Measurements from ENCODE around the gene IGFBP4.

IGFBP4 gene

DNA sequence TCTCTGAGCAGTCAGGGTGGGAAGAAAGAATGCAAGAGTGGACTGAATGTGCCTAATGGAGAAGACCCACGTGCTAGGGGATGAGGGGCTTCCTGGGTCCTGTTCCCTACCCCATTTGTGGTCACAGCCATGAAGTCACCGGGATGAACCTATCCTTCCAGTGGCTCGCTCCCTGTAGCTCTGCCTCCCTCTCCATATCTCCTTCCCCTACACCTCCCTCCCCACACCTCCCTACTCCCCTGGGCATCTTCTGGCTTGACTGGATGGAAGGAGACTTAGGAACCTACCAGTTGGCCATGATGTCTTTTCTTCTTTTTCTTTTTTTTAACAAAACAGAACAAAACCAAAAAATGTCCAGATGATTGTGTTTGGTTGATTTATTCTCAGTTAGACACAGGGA is 14.1 kb downstream of the IGFBP4 start:
- WGBS (ENCODE audit: extremely low coverage, insufficient coverage, insufficient read length): no CpG with 5 or more reads among the region's 3 CpGs

DNA sequence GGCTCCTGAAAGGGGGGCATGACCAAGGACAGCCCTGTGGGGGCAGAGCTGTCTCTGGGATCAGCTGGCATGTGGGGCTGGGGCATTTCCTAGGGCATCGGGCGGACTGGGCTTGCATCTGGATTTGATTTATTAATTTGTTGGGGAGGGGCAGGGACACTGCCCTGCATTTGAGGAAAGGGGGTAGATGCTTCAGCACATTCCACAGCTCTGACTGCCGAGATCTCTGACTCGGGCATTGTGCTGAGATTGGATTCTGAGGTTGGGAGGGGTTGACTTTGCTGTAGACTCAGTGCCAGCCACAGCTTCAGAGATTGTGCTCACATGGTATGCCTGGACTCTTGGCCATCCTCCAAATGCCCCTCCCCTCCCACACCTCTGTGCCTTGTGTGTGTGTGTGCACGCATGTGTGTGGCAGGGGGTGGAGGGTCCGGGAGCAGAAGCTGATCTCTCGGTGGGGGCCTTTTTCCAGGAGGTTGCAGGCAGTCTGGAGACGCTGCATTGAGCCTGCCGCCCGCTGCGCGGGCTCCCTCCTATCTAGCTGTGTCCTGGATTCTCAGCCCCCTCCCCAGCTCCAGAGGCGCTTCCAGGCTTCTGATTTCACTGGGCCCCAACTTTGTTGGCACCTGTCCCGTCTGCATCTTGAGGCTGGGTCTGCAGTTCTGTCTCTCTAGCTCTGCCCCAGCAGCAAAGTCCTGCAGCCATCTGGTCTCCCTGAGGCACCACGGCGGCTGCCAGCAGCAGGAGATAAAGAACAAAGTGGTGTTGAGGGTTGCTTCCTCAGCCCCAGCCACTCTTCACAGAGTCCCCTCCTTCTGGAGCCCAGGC is 14.9 kb downstream of the IGFBP4 start:
- Histone ChIP-seq H4K91ac (ENCODE audit: low read depth, low read length) (no peak overlapping the region), H4K8ac (ENCODE audit: low read depth, low read length) (no peak overlapping the region), H3K27me3 (ENCODE audit: insufficient read depth, low read length) (no peaks in the 10 kb centered on the region), H3K79me1 (ENCODE audit: low read length) (no peaks in the 10 kb centered on the region), H2BK120ac (ENCODE audit: insufficient read depth, low read length, poor library complexity) (no peak overlapping the region), H3K4me2 (ENCODE audit: low read length) (no peak overlapping the region), H3K23ac (ENCODE audit: low read length) (no peak overlapping the region), H3K36me3 (ENCODE audit: control insufficient read depth in 1 of 2, insufficient read depth in 2 of 2, low read length in 2 of 2) (peaks cover 18 to 21% of the 10 kb centered on the region in 2 experiments), H3K4me1 (ENCODE audit: control insufficient read depth in 1 of 2, insufficient read depth in 2 of 2, low read length in 2 of 2) (no peaks in the 10 kb centered on the region), H3K18ac (ENCODE audit: low read length) (no peak overlapping the region), H3K14ac (ENCODE audit: low read length) (no peak overlapping the region), H3K4ac (ENCODE audit: low read depth, low read length) (no peak overlapping the region), H2AK5ac (ENCODE audit: low read length) (no peak overlapping the region), H3K9ac (ENCODE audit: low read length) (no peak overlapping the region), H2BK5ac (ENCODE audit: low read depth, low read length, poor library complexity) (no peak overlapping the region), H2AFZ (ENCODE audit: insufficient read depth, low read length, poor library complexity) (no peak overlapping the region), H3K79me2 (ENCODE audit: control insufficient read depth, insufficient read depth, low read length, poor library complexity) (no peaks in the 10 kb centered on the region), H3K27ac (ENCODE audit: low read depth, low read length) (no peak overlapping the region), H2BK12ac (ENCODE audit: low read length) (no peak overlapping the region), H3K4me3 (ENCODE audit: low read depth, low read length) (no peak overlapping the region), H3K9me3 (ENCODE audit: insufficient read depth, low read depth, low read length) (peaks cover 3% of the 10 kb centered on the region), H4K12ac (ENCODE audit: low read depth, low read length) (no peak overlapping the region)
- WGBS (ENCODE audit: extremely low coverage, insufficient coverage, insufficient read length): no CpG with 5 or more reads among the region's 16 CpGs
- DNase-seq: no peak

More for the DNA sequence above, 14.1 kb downstream of the IGFBP4 start:
- H2AFZ ChIP-seq (ENCODE audit: insufficient read depth, low read length, poor library complexity): no peak overlapping the region
- H3K4me1 ChIP-seq (ENCODE audit: control insufficient read depth in 1 of 2, insufficient read depth in 2 of 2, low read length in 2 of 2): no peaks in the 10 kb centered on the region
- H3K36me3 ChIP-seq (ENCODE audit: control insufficient read depth in 1 of 2, insufficient read depth in 2 of 2, low read length in 2 of 2): peaks cover 20 to 25% of the 10 kb centered on the region in 2 experiments
- no peaks in the 10 kb centered on the region for H3K27me3 ChIP-seq (ENCODE audit: insufficient read depth, low read length)
- no peak overlapping the region for H2BK12ac ChIP-seq (ENCODE audit: low read length)
- no peak overlapping the region for H2AK5ac ChIP-seq (ENCODE audit: low read length)
- no peak for DNase-seq
- no peak overlapping the region for H2BK120ac ChIP-seq (ENCODE audit: insufficient read depth, low read length, poor library complexity)
- H3K23ac ChIP-seq (ENCODE audit: low read length): no peak overlapping the region
- H3K9ac ChIP-seq (ENCODE audit: low read length): no peak overlapping the region
- H4K91ac ChIP-seq (ENCODE audit: low read depth, low read length): no peak overlapping the region
- H3K4me2 ChIP-seq (ENCODE audit: low read length): no peak overlapping the region
- H3K27ac ChIP-seq (ENCODE audit: low read depth, low read length): no peak overlapping the region
- no peak overlapping the region for H3K18ac ChIP-seq (ENCODE audit: low read length)
- H3K4ac ChIP-seq (ENCODE audit: low read depth, low read length): no peak overlapping the region
- no peak overlapping the region for H4K8ac ChIP-seq (ENCODE audit: low read depth, low read length)
- no peaks in the 10 kb centered on the region for H3K79me2 ChIP-seq (ENCODE audit: control insufficient read depth, insufficient read depth, low read length, poor library complexity)
- no peak overlapping the region for H3K14ac ChIP-seq (ENCODE audit: low read length)
- peaks cover 3% of the 10 kb centered on the region for H3K9me3 ChIP-seq (ENCODE audit: insufficient read depth, low read depth, low read length)
- no peak overlapping the region for H3K4me3 ChIP-seq (ENCODE audit: low read depth, low read length)
- no peak overlapping the region for H4K12ac ChIP-seq (ENCODE audit: low read depth, low read length)
- no peaks in the 10 kb centered on the region for H3K79me1 ChIP-seq (ENCODE audit: low read length)
- H2BK5ac ChIP-seq (ENCODE audit: low read depth, low read length, poor library complexity): no peak overlapping the region

DNA sequence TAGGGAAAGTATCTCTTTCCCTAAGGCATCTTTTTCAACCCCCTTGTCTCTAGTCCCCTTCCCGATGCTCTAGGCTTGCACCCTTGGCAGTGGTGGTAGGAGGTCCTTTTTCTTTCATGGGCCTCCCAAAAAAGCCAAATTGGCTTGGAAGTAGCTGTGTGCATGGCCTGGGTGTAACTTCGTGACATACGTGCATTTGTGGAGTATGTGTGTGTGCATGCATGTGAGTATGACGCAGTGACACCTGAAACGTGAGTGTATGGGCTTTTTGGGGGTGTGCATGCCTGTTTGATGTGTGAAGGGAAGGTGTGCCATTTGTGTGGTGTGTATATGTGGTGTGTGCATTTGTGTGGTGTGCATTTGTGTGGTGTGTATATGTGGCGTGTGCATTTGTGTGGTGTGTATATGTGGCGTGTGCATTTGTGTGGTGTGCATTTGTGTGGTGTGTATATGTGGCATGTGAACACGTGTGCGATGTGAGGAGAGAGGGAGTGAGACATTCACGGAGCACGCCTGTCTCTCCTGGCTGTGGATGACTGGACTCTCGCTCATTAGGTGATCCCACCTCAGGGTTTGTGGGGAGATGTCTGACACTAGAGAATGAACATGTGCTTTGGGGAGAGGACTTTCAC is 15.7 kb downstream of the IGFBP4 start:
- Histone ChIP-seq H3K9me3 (ENCODE audit: insufficient read depth, low read depth, low read length) (peaks cover 3% of the 10 kb centered on the region), H3K79me1 (ENCODE audit: low read length) (no peaks in the 10 kb centered on the region), H2BK120ac (ENCODE audit: insufficient read depth, low read length, poor library complexity) (no peak overlapping the region), H4K91ac (ENCODE audit: low read depth, low read length) (no peak overlapping the region), H2BK5ac (ENCODE audit: low read depth, low read length, poor library complexity) (no peak overlapping the region), H3K4me3 (ENCODE audit: low read depth, low read length) (no peak overlapping the region), H4K8ac (ENCODE audit: low read depth, low read length) (no peak overlapping the region), H3K9ac (ENCODE audit: low read length) (no peak overlapping the region), H3K79me2 (ENCODE audit: control insufficient read depth, insufficient read depth, low read length, poor library complexity) (no peaks in the 10 kb centered on the region), H3K14ac (ENCODE audit: low read length) (no peak overlapping the region), H3K23ac (ENCODE audit: low read length) (no peak overlapping the region), H3K4me1 (ENCODE audit: control insufficient read depth in 1 of 2, insufficient read depth in 2 of 2, low read length in 2 of 2) (no peaks in the 10 kb centered on the region), H2AK5ac (ENCODE audit: low read length) (no peak overlapping the region), H3K18ac (ENCODE audit: low read length) (no peak overlapping the region), H3K4me2 (ENCODE audit: low read length) (no peak overlapping the region), H3K36me3 (ENCODE audit: control insufficient read depth in 1 of 2, insufficient read depth in 2 of 2, low read length in 2 of 2) (peaks cover 14 to 17% of the 10 kb centered on the region in 2 experiments), H3K27ac (ENCODE audit: low read depth, low read length) (no peak overlapping the region), H3K4ac (ENCODE audit: low read depth, low read length) (no peak overlapping the region), H2AFZ (ENCODE audit: insufficient read depth, low read length, poor library complexity) (no peak overlapping the region), H4K12ac (ENCODE audit: low read depth, low read length) (no peak overlapping the region), H3K27me3 (ENCODE audit: insufficient read depth, low read length) (no peaks in the 10 kb centered on the region), H2BK12ac (ENCODE audit: low read length) (no peak overlapping the region)
- no peak for DNase-seq
- WGBS (ENCODE audit: extremely low coverage, insufficient coverage, insufficient read length): no CpG with 5 or more reads among the region's 12 CpGs

DNA sequence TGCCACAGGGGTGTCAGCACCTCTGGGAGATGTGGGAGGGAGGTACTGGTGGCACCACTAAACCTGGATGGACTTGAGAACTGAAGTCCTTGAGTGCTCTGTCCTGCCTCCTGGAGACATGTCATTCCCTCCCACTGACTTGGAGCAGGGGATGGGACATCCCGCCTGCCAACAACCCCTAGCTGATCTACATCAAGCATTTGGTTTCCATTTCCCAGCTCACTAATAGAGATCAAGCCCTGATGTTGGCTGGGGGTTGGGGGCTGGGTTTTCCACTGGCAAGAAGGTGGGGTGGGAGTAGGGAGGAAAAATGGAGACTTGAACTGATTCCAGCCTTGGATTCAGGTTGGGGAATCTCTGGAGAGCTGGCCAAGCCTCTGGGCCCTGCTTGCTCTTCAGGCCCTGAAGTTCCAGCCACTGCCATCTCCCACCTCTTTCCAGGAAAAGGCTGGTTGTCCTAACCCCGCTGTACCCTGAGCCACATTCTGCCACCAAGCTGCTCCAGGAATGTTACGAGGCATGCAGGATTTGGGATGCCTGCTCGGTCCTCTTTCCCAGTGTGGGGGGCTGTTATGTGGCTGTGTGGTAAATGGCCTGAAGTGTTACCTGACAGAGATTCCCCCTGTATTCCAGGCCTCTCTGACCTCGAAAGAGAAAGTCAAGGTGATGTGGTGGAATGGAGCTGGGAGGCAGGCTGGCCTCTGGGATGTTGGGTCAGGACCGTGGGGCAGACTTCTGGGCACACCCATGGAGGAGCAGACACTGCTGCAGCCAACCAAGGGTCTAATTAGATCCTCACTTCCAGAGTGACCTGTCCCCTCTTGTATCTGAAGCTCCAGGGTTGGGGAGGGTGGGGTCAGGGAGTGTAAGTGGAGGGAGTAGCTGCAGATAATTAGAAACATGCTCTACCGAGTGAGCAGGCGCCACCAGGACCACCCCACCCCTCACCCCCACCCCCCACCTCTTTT is 16.7 kb downstream of the IGFBP4 start:
- Histone ChIP-seq H3K4me3 (ENCODE audit: low read depth, low read length) (no peak overlapping the region), H4K12ac (ENCODE audit: low read depth, low read length) (no peak overlapping the region), H3K4me2 (ENCODE audit: low read length) (no peak overlapping the region), H3K9me3 (ENCODE audit: insufficient read depth, low read depth, low read length) (peaks cover 3% of the 10 kb centered on the region), H3K4ac (ENCODE audit: low read depth, low read length) (no peak overlapping the region), H2BK120ac (ENCODE audit: insufficient read depth, low read length, poor library complexity) (no peak overlapping the region), H3K27ac (ENCODE audit: low read depth, low read length) (no peak overlapping the region), H2AFZ (ENCODE audit: insufficient read depth, low read length, poor library complexity) (no peak overlapping the region), H4K8ac (ENCODE audit: low read depth, low read length) (no peak overlapping the region), H3K79me1 (ENCODE audit: low read length) (no peaks in the 10 kb centered on the region), H2AK5ac (ENCODE audit: low read length) (no peak overlapping the region), H3K4me1 (ENCODE audit: control insufficient read depth in 1 of 2, insufficient read depth in 2 of 2, low read length in 2 of 2) (no peaks in the 10 kb centered on the region), H3K27me3 (ENCODE audit: insufficient read depth, low read length) (no peaks in the 10 kb centered on the region), H4K91ac (ENCODE audit: low read depth, low read length) (no peak overlapping the region), H3K36me3 (ENCODE audit: control insufficient read depth in 1 of 2, insufficient read depth in 2 of 2, low read length in 2 of 2) (peaks cover 6 to 10% of the 10 kb centered on the region in 2 experiments), H3K9ac (ENCODE audit: low read length) (no peak overlapping the region), H2BK5ac (ENCODE audit: low read depth, low read length, poor library complexity) (no peak overlapping the region), H2BK12ac (ENCODE audit: low read length) (no peak overlapping the region), H3K14ac (ENCODE audit: low read length) (no peak overlapping the region), H3K18ac (ENCODE audit: low read length) (no peak overlapping the region), H3K79me2 (ENCODE audit: control insufficient read depth, insufficient read depth, low read length, poor library complexity) (no peaks in the 10 kb centered on the region), H3K23ac (ENCODE audit: low read length) (no peak overlapping the region)
- no peak for DNase-seq
- WGBS (ENCODE audit: extremely low coverage, insufficient coverage, insufficient read length): no CpG with 5 or more reads among the region's 8 CpGs
